ENCODE results near the gene IGSF6.
"Not testable (repeated sequence)": the region's sequence is repeated elsewhere in the genome, so short reads cannot be mapped to it uniquely, and the experiment has no call there.

The IGSF6 gene

DNA sequence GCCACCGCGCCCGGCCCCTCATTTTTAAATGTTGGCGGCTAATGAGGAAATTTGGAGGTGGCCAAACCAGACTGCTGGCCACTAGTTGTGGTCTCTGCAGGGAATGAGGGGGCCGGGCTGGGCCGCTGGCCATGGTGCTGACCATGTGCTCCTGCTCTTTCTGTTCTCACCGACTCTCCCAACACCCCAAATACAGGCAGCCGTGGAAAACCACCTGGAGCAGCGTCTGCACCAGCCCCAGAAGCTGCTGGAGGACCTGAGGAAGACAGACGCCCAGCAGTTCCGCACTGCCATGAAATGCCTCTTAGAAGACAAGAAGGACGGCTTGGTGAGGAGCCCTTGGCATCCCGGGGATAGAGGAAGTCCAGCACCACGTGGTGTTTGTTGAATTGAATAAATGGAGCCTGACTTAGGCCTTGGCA, 32.6 kb upstream of the IGSF6 start:
- no peak for DNase-seq (ENCODE audit: low read depth, low spot score)
- TF ChIP-seq, protein P1, sequence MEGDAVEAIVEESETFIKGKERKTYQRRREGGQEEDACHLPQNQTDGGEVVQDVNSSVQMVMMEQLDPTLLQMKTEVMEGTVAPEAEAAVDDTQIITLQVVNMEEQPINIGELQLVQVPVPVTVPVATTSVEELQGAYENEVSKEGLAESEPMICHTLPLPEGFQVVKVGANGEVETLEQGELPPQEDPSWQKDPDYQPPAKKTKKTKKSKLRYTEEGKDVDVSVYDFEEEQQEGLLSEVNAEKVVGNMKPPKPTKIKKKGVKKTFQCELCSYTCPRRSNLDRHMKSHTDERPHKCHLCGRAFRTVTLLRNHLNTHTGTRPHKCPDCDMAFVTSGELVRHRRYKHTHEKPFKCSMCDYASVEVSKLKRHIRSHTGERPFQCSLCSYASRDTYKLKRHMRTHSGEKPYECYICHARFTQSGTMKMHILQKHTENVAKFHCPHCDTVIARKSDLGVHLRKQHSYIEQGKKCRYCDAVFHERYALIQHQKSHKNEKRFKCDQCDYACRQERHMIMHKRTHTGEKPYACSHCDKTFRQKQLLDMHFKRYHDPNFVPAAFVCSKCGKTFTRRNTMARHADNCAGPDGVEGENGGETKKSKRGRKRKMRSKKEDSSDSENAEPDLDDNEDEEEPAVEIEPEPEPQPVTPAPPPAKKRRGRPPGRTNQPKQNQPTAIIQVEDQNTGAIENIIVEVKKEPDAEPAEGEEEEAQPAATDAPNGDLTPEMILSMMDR (IDR thresholded peaks at IDR 0.05; ENCODE audit: low read depth, low read length), result no peak
- in situ Hi-C loops (cut with HindIII; ENCODE audit: low sequenced_read_pairs), result no loop called here

DNA sequence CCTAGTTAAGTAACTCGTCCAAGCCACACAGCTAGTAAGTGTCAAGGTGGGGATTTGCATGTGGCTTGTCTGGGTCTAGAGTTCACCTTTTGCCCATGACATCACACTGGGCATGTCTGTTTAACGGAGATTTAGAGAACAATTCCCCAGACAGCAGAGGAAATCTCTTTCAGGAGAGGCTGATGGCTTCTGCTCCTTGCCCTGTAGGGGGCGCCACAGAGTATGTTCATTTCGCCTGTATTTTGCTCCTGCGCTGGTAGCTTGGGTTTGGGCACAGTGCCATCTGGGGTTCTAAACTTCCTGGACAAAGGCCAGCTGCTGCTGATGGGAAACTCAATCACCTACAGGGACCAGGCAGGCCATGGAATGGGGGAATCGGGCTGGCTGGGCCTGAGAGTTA, 31.8 kb upstream of the IGSF6 start:
- TF ChIP-seq, protein P1 (IDR thresholded peaks at IDR 0.05; ENCODE audit: low read depth, low read length), result peak; percentile 50
- no peak for DNase-seq (ENCODE audit: low read depth, low spot score)
- H3K4me3 ChIP-seq (ENCODE audit: low read depth, low read length), result no peak overlapping the region
- in situ Hi-C loops (cut with HindIII; ENCODE audit: low sequenced_read_pairs), result no loop called here

More for the DNA sequence above, 32.6 kb upstream of the IGSF6 start:
- no peak overlapping the region for H3K4me3 ChIP-seq (ENCODE audit: low read depth, low read length)

DNA sequence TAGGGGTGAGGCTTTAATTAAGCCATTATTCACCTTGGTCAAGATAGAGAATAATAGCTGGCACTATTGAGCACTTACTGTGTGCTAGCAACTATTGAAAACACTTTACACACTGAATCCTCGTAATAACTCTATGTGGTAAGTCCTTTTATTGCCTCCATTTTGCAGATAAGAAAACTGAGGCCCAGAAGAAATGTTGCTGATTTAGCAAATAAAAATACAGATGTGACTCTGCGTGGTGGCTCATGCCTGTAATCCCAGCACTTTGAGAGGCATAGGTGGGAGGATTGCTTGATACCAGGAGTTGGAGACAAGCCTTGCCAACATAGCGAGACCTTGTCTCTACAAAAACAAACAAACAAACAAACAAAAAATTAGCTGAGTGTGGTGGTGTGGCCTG, 30.8 kb upstream of the IGSF6 start:
- TF ChIP-seq, protein P1 (IDR thresholded peaks at IDR 0.05; ENCODE audit: low read depth, low read length), result no peak
- DNase-seq (ENCODE audit: low read depth, low spot score), result no peak
- in situ Hi-C loops (cut with HindIII; ENCODE audit: low sequenced_read_pairs), result no loop called here
- H3K4me3 ChIP-seq (ENCODE audit: low read depth, low read length), result no peak overlapping the region

DNA sequence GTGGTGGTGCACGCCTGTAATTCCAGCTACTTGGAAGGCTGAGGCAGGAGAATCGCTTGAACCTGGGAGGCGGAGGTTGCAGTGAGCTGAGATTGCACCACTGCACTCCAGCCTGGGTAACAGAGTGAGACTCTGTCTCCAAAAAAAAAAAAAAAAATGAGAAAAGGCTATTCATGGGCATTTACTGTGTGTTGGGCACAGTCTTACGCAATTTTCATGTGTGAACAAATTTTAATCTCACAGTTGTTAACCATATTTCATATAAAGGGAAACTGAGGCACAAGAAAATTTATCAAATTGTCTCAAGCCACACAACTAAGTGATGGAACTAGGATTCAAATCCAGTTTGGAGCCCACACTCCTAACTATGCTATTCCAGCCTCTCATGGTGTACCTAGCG, 28.3 kb upstream of the IGSF6 start:
- DNase-seq (ENCODE audit: low read depth, low spot score); H3K4me3 ChIP-seq (ENCODE audit: low read depth, low read length); in situ Hi-C loops (cut with HindIII; ENCODE audit: low sequenced_read_pairs): not testable (repeated sequence)

DNA sequence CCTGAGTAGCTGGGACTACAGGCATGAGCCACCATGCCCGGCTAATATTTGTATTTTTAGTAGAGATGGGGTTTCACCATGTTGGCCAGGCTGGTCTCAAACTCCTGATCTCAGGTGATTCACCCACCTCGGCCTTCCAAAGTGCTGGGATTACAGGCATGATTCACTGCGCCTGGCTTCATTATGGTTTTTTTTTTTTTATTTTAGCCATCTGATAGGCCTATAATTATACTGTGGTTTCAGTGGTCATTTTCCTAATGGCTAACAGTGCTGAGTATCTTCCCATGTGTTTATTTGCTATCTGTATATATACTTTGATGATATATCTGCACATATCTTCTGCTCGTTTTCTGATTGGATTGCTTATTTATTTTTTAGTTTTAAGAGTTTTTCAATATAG, 22.0 kb upstream of the IGSF6 start:
- in situ Hi-C loops (cut with HindIII; ENCODE audit: low sequenced_read_pairs); DNase-seq (ENCODE audit: low read depth, low spot score); H3K4me3 ChIP-seq (ENCODE audit: low read depth, low read length): not testable (repeated sequence)

DNA sequence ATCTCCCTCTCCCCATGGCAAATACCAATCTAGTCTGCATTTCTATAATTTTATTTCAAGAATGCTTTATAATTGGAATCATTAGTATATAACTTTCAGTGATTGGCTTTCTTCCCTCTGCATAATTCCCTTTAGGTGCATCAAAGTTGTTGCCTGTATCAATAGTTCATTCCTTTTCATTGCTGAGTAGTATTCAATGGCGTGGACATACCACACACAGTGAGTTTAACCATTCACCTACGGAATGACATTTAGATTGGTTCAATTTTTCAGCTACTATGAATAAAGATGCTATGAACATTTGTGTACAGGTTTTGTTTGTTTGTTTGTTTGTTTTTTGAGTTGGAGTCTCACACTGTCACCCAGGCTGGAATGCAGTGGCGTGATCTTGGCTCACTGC, 21.1 kb upstream of the IGSF6 start:
- TF ChIP-seq, protein P1 (IDR thresholded peaks at IDR 0.05; ENCODE audit: low read depth, low read length), result no peak
- no peak overlapping the region for H3K4me3 ChIP-seq (ENCODE audit: low read depth, low read length)
- no peak for DNase-seq (ENCODE audit: low read depth, low spot score)
- in situ Hi-C loops (cut with HindIII; ENCODE audit: low sequenced_read_pairs), result no loop called here

DNA sequence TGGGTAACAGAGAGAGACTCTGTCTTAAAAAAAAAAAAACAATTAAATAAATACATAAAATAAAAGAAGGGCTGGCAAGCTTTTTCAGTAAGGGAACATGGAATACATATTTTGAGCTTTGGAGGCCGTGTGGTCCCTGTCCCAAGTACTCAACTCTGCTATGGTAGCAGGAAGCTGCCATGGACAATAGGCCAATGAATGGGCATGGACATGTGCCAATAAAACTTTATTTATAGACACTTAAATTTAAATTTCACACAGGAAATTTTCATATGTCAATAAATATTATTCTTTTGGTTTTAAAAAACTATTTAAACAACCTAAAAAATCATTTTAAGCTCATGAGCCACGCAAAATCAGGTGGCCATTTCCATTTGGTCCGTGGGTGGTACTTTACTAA, 15.2 kb upstream of the IGSF6 start:
- in situ Hi-C loops (cut with HindIII; ENCODE audit: low sequenced_read_pairs), result no loop called here
- H3K4me3 ChIP-seq (ENCODE audit: low read depth, low read length), result no peak overlapping the region
- no peak for DNase-seq (ENCODE audit: low read depth, low spot score)
- TF ChIP-seq, protein P1 (IDR thresholded peaks at IDR 0.05; ENCODE audit: low read depth, low read length), result no peak

DNA sequence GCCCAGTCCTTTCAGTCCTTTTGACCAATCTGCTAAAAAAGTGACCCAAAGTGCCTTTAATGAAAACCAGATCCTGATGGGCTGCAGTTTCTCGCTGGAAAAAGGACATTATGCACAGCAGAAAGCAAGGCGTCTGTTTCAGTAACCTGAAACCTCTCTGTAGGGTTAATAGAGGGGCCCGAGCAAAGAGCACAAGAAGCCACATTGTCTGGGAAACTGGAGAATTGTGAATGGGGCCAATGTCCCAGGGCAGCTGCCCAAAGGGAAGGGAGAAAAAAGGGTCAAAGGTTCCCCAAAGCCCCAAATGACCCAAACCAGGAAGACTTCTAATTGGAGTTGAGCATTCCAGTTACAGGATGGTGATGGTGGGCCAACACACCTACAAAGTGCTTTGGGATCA, 14.4 kb upstream of the IGSF6 start:
- TF ChIP-seq, protein P1 (IDR thresholded peaks at IDR 0.05; ENCODE audit: low read depth, low read length), result no peak
- H3K4me3 ChIP-seq (ENCODE audit: low read depth, low read length), result no peak overlapping the region
- no peak for DNase-seq (ENCODE audit: low read depth, low spot score)
- in situ Hi-C loops (cut with HindIII; ENCODE audit: low sequenced_read_pairs), result no loop called here

Measured in astrocyte of the spinal cord (primary cell).